HG03342 (cell line): ENCODE data around the gene NOP16.

Experiments
- ATAC-seq: cut with Tn5 transposase; IDR thresholded peaks from one replicate; pipeline ENCODE4 v1.9.1; 2021; ENCODE audit warnings: mild to moderate bottlenecking, moderate library complexity; ENCODE audit not compliant: unreplicated experiment

NOP16 gene

GRCh38 chr5:176388444-176389134 lies at the start of gene NOP16, which contains the start of gene HIGD2A:
Gene NOP16, minus strand, starts transcription at chr5:176388598. Its CDS starts 59 bp downstream, at chr5:176388539.
Gene HIGD2A, plus strand, starts transcription at chr5:176388751. Its CDS starts 69 bp downstream, at chr5:176388820.
- peak; percentile 82 for ATAC-seq

- ATAC-seq, result no peak
These were observed 48.3 kb upstream of the NOP16 start for GRCh38 chr5:176436656-176437055.

- no peak for ATAC-seq
These were observed 44.3 kb upstream of the NOP16 start for GRCh38 chr5:176432707-176433106.

- no peak for ATAC-seq
These were observed 41.6 kb upstream of the NOP16 start for GRCh38 chr5:176429972-176430371.

GRCh38 chr5:176427971-176428370 lies 39.6 kb upstream of the NOP16 start:
- ATAC-seq, result no peak

- no peak for ATAC-seq
These were observed 38.5 kb upstream of the NOP16 start for GRCh38 chr5:176426876-176427275.

- no peak for ATAC-seq
These were observed 37.4 kb upstream of the NOP16 start for GRCh38 chr5:176425791-176426190.

- no peak for ATAC-seq
These were observed 36.7 kb upstream of the NOP16 start for GRCh38 chr5:176425138-176425537.

- ATAC-seq, result no peak
These were observed 35.8 kb upstream of the NOP16 start for GRCh38 chr5:176424181-176424580.

GRCh38 chr5:176420972-176421544 lies 32.7 kb upstream of the NOP16 start:
- no peak for ATAC-seq

- no peak for ATAC-seq
These were observed 31.7 kb upstream of the NOP16 start for GRCh38 chr5:176420086-176420485.

- ATAC-seq, result no peak
These were observed 29.9 kb upstream of the NOP16 start for GRCh38 chr5:176418251-176418650.

GRCh38 chr5:176416965-176417364 lies 28.6 kb upstream of the NOP16 start:
- ATAC-seq, result no peak

GRCh38 chr5:176415952-176416924 lies 27.8 kb upstream of the NOP16 start, which contains the start of gene CLTB:
Gene CLTB, minus strand, starts transcription at chr5:176416539. Its CDS starts 176 bp downstream, at chr5:176416363.
- ATAC-seq, result peak; percentile 93

GRCh38 chr5:176415240-176415951 lies 27.0 kb upstream of the NOP16 start:
- ATAC-seq, result no peak

GRCh38 chr5:176414704-176415103 lies 26.3 kb upstream of the NOP16 start:
- no peak for ATAC-seq

GRCh38 chr5:176413709-176414191 lies 25.4 kb upstream of the NOP16 start:
- ATAC-seq, result no peak

GRCh38 chr5:176413255-176413565 lies 24.8 kb upstream of the NOP16 start:
- no peak for ATAC-seq

- ATAC-seq, result no peak
These were observed 24.3 kb upstream of the NOP16 start for GRCh38 chr5:176412517-176413254.
